ENCODE data around the gene HOOK2.
A peak's percentile ranks its signal among the peaks of the same experiment; 100 is the strongest.

The HOOK2 gene

GRCh38 chr19:12793290-12794195 is 18.2 kb upstream of the HOOK2 start:
- peak; percentile 80 to 89 for DNase-seq

GRCh38 chr19:12792853-12793289 is 17.5 kb upstream of the HOOK2 start:
- no peak for DNase-seq

- peak; percentile 29 to 46 for DNase-seq
These were observed 16.9 kb upstream of the HOOK2 start for GRCh38 chr19:12792051-12792852.

DNA sequence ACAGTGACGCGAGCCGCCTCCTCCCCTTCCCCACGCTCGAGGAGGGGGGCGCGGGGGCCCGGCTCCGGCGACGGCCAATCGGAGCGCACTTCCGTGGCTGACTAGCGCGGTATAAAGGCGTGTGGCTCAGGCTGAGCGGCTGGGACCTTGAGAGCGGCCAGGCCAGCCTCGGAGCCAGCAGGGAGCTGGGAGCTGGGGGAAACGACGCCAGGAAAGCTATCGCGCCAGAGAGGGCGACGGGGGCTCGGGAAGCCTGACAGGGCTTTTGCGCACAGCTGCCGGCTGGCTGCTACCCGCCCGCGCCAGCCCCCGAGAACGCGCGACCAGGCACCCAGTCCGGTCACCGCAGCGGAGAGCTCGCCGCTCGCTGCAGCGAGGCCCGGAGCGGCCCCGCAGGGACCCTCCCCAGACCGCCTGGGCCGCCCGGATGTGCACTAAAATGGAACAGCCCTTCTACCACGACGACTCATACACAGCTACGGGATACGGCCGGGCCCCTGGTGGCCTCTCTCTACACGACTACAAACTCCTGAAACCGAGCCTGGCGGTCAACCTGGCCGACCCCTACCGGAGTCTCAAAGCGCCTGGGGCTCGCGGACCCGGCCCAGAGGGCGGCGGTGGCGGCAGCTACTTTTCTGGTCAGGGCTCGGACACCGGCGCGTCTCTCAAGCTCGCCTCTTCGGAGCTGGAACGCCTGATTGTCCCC is 16.1 kb upstream of the HOOK2 start, which contains the start of gene JUNB:
TSS of gene JUNB (plus strand) at position 142 of the 706 bp plus-strand sequence. CDS start at position 428, 286 bp downstream.
- DNase-seq, result peak; percentile 95 to 98

GRCh38 chr19:12790628-12791344 is 15.4 kb upstream of the HOOK2 start:
- peak; percentile 42 to 44 for DNase-seq

DNA sequence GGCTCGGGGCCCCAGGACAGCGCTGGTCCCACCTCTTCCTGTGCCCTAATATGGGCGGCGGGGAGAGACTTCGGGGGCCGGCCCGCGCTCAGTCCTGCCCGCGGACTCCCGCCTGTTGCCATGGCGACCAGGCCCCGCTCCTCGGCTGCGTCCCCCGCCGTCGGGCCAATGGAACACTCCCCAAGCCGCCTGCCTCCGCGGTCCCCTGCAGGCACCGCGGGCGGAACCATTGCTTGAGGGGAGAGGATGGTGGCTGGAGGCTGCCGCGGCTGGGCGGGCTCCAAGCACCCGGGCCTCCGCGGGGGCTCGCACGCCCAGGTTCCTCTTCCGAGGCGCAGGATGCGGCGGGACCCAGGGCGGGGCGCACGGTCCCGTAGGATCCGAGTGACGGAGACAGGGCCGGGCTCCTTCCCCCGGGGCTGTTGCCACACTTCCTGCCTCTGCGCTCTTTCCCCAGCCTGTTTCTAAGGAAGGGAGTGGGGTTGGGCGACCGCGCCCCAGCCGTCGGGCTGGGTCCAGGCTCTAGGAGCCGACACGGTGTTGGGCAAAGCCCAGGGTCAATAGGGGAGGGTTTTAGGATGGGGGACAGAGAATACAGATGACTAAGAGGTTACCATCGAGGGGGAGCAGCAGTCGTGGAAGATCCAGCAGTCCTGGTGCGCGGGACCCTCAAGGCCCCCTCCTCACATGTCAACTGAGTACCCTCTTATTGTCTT is 14.7 kb upstream of the HOOK2 start:
- DNase-seq, result peak; percentile 89 to 94

- peak in 1 of 2 donors; percentile 12 for DNase-seq
These were observed 13.9 kb upstream of the HOOK2 start for GRCh38 chr19:12789098-12789903.

DNA sequence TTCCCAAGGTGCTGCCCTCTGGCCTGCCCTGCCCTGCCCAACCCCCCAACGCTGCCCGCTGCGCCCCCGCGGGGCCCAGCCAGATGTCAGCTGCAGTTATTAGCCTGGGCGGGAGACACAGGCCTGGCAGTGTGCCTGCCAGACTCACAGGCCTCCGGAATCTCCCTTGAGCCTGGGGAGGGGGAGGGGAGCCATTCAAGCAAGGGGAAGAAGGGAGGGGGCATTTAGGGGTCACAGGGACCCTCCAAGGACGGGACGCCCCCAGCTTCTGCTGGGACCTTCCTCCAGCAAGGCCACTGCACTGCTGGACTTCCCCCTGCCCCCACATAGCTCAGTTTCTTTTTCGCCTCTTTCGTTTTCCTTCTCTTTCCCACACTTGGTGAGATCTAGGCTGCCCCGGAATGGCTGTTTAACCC is 13.3 kb upstream of the HOOK2 start:
- DNase-seq, result peak in 1 of 2 donors; percentile 52

DNA sequence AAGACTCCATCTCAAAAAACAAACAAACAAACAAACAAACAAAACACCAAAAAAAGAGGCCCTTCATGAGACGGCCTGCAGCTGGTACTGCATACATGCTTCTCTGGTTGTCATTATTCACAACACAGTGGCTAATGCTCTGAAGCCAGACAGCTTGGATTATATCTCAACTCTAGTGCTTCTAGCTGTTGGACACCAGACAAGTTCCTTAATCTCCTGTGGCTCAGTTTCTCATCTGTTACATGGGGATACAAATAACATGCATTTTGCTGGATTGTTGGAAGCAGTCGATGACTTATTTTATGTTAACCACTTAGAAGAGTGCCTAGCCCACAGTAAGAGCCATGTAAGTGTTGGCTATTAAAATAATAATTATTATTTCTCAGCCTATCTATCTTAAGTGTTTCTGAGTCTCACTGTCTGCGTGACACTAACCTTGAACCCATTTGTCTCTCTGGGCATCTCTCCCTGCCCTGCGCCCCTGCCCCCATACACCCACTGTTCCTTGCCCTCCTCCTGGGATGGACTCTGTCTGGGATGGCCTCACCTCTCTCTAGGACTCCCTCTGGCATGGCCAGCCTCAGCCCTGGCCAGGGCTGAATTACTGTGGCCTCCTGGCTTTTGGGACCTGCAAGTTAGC is 12.8 kb upstream of the HOOK2 start:
- no peak for DNase-seq

- DNase-seq, result no peak
These were observed 12.1 kb upstream of the HOOK2 start for GRCh38 chr19:12787458-12787857.

DNA sequence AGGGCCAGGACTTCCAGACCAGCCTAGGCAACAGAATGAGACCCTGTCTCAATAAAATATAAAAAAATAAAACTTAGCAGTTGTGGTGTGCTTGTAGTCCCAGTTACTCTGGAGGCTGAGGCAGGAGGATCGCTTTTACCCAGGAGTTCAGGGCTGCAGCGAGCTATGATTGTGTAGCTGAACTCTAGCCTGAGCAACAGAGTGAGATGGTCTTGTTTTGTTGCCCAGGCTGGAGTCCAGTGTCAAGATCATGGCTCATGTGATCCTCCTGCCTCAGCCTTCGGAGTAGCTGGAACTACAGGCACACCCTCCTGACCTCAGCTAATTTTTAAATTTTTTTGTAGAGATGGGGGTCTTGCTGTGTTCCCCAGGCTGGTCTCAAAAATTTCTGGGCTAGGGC is 11.6 kb upstream of the HOOK2 start:
- no peak for DNase-seq

DNA sequence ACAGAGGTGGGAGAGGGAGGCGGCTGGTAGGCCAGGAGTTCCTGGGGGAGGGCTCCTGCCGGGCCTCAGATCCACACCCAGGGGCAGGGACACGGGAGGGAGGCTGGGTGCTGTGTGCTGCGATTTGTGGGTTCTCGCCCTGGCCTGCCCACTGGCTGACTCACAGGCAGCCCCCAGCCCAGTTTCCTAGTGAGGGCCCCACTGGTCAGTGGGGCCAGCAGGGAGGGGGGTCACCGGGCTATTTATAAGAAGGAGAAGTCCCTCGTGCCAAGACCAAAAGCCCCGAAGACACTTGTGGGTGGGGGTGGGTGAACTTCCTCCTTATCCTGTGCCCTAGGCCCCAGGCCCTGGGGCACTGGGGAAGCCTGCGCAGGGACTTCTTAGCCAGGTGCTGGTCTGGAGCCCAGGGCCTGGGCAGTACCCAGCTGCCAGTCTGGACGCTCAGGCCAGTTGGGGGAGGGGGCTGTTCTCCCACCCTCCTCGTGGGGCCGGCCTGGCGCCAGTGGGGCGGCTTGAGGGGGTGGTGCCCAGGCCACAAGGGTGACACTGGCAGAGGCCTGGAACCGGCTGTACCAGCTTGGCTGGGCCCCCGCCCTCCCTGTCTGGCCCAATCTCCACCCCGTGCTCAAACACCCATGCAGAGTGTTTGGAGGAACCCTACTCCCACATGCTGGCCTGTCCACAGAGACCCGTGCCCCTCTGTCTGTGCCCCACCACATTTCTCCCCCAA is 11.0 kb upstream of the HOOK2 start:
- DNase-seq, result peak; percentile 45 to 56

- peak; percentile 17 to 37 for DNase-seq
These were observed 10.2 kb upstream of the HOOK2 start for GRCh38 chr19:12785431-12786031.

GRCh38 chr19:12784871-12785430 is 9.6 kb upstream of the HOOK2 start:
- no peak for DNase-seq

GRCh38 chr19:12784394-12784870 is 9.1 kb upstream of the HOOK2 start:
- no peak for DNase-seq

GRCh38 chr19:12783849-12784393 is 8.6 kb upstream of the HOOK2 start:
- no peak for DNase-seq

GRCh38 chr19:12783291-12783848 is 8.0 kb upstream of the HOOK2 start:
- no peak for DNase-seq

Measured in hippocampal formation (tissue), 2 donors.